RCC 7860 (cell line): ENCODE measurements around the gene IL13RA2.

Source experiments
- DNase-seq: peaks from one replicate; pipeline ENCODE4 v3.0.0-alpha.2; 2015; ENCODE audit warnings: low spot score
- FAIRE-seq: peaks from 2 replicates; lab custom pipeline; 2012; peaks lifted over from hg19 to GRCh38; lab: Jason Lieb, UNC

Gene IL13RA2, protein sequence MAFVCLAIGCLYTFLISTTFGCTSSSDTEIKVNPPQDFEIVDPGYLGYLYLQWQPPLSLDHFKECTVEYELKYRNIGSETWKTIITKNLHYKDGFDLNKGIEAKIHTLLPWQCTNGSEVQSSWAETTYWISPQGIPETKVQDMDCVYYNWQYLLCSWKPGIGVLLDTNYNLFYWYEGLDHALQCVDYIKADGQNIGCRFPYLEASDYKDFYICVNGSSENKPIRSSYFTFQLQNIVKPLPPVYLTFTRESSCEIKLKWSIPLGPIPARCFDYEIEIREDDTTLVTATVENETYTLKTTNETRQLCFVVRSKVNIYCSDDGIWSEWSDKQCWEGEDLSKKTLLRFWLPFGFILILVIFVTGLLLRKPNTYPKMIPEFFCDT

DNA sequence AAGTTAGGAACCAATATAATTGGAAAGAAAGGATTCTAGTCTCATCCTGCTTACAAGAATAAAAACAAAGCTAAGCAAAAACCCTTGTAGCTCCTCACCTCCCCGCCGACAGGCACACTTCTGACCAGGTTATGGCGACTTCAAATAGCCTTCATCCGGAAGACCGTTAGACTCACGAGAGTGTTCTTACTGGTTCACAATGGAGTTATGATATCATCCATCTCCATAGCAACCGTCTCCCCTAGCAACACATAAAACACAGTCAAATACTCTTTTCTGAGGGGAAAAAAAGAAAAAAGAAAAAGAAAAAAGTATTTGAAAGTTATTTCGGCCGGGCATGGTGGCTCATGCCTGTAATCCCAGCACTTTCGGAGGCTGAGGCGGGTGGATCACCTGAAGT is at the start of gene IL13RA2:
Gene IL13RA2, minus strand, starts transcription at position 162 of the 400 bp plus-strand sequence. CDS start 347 bp downstream, outside the sequence.
- FAIRE-seq (no peak), DNase-seq (no peak)

DNA sequence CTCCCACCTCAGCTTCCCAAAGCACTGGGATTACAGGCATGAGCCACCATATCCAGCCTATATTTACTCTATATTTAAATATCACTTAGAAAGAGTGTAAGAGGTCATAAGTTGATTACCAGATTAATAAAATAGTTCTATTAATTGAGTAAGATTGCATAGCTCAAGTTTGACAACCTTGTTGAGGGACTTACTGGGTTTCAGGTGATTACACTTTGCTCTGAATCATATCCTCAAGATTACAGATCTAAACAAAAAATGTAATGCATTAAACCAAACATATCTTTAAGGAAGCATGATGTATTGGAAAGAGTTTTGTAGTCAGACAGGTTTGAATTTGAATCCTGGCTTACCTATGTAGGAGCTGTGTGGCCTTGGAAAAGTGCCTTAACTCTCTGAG is 47.9 kb upstream of the IL13RA2 start:
- DNase-seq: no peak
- FAIRE-seq: no peak

DNA sequence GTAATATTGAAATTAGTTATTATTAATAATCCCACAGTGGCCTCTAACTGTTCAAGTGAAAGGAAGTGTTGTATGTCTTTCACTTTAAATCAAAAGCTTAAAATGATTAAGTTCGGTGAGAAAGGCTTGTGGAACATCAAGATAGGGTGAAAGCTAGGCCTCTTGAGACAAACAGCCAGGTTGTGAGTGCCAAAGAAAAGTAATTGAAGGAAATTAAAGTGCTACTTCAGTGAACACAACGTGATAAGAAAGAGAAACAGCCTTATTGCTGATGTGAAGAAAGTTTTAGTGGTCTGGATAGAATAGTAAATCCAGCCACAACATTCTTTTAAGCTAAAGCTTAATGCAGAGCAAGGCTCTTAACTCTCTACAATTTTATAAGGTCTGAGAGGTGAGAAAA is 42.6 kb upstream of the IL13RA2 start:
- no peak for FAIRE-seq
- DNase-seq: no peak

DNA sequence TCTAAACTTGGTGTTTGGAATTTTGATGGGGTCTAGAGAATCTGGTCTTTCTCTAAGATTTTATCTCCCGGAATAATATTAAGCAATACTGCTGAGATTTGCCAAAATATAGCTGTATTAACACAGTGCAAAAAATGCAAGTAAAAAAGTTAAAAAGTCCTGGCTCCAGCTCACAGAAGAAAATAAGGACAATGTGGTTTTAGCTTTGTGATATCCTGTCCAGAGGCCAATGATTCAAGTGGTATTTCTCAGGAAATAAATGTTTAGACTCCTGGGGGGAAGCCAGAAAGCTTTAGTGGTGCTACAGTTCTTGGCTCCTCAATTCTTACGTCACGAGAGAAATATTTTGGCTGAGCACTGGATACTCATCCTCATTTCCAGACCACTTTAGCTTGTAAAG is 40.9 kb upstream of the IL13RA2 start:
- no peak for FAIRE-seq

DNA sequence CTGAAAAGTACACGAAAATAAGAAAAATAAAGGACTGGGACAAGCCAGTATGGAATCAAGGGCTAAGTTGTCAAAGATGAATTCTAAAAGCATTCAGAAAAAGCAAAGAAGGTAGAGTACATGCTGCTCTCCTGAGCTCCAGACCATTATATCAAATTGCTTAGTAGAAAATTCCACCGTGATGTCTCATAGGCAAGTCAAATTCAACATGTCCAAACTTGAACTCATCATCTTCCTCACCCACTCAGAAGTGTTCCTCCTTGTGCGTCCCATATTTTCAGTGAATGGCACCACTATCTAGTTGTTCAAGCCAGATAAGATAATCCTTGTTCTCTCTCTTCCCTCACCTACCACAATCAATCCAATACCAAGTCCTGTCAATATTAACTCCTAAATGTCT is 37.5 kb upstream of the IL13RA2 start:
- FAIRE-seq (no peak), DNase-seq (no peak)

More for the DNA sequence above, 40.9 kb upstream of the IL13RA2 start:
- DNase-seq: peak; percentile 4

DNA sequence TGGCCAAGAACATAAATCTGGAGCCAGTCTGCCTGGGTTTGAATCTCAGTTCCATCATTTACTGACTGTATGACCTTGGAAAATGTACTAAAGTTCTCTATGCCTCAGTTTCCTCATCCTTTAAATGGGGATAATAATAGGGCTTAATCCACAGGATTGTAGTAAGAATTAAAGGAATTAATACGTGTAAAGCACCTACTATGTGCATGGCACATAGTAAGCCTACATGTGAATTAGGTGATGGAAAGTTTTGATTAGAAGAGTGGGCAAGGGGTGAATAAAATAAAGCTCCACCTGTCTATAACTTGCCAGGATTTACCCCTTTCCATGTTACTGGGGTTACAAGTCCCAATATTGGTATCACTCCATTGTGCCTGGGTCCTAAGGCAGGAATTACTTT is 35.8 kb upstream of the IL13RA2 start:
- no peak for FAIRE-seq

DNA sequence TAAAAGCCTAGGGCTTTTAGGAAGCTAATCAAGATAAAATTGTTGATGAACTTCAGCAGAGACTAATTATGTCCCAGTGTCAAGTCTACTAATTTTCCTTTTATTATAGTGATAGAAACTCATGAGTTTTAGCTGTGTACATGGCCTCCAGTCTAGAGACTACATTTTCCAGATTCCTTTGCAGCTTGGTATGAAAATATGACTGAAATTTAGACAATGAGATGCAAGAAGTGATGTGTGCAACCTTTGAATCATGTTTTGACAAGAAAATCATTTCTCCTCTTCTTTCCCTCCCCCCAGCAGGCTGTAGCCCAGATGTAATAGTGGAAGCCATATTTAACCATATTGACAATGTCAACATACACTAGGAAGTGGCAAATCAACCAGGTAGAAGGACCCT is 30.3 kb upstream of the IL13RA2 start:
- FAIRE-seq: no peak
- no peak for DNase-seq

More for the DNA sequence above, 35.8 kb upstream of the IL13RA2 start:
- DNase-seq: no peak

DNA sequence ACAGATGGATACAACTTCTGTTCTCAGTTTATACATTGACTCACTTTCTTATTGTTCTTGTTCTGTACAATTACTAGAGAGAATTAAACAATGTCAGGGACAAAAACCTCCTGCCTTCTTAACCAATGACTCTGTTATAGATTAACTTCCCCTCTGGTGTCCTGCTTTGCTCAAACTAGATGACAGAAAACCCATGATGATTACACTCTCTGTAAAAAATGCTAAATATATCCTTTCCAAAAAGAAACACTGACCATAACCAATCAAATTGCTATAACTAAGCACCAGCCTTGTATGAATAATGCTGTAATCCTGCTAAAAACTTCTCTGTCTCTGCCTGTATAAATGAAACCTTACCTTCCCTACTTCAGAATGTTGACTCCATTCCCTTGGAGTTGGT is 29.8 kb upstream of the IL13RA2 start:
- DNase-seq (peak; percentile 5), FAIRE-seq (no peak)

DNA sequence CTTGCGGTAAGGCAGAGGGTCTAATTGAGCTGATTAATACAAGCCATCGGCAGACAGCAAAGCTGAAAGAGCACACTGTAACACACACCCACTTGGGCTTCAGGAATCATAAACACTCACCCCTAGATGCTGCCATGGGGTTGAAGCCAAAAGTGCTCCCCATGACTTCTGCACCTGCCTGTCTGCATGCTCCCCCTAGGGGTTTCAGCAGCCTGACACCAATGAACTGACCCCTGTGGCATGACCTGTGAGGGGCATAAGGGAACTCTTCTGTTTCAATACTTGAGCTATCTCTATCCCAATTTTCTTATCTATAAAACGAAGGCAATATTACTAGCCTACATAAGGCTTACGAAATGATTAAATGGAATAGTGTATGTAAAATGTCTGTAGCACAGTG is 23.0 kb upstream of the IL13RA2 start:
- DNase-seq (no peak), FAIRE-seq (no peak)

DNA sequence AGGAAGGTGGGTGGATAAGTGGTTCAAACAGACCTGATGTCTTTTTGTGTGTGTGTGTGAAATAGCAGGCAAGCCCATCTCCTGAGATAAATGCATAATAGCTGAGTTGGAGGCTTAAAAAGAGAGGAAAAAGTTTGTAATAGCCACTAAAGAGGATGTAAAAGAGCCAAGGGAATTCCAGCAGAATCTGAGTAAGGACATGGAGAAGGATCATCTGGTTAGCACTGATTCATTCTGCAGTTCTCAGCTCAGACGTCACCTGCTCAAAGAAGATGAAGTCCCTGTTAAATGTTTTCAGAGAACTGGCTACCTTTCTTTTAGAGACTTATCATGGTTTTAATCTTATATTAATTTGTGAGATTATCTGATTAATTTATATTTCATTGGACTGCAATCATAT is 21.0 kb upstream of the IL13RA2 start:
- FAIRE-seq: no peak
- DNase-seq: no peak

DNA sequence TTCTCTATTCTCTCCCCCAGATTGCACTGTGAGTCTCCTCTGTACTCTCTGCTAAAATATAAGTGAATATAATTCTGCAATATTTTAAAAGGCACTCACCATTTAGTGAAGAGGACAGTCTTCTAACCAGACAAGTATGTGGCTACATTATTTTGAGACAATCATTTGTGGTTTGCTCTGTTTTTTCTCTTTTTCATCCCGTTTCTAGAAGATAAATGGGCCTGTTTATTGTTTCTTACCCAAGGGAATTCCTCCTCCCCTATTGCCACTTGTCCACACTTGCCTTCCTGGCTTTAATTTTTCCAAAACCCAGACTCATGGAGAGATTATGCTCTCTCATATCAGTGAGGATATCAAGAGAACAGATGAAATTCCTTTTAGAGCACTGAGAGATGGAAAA is 18.6 kb upstream of the IL13RA2 start:
- FAIRE-seq (no peak), DNase-seq (no peak)

DNA sequence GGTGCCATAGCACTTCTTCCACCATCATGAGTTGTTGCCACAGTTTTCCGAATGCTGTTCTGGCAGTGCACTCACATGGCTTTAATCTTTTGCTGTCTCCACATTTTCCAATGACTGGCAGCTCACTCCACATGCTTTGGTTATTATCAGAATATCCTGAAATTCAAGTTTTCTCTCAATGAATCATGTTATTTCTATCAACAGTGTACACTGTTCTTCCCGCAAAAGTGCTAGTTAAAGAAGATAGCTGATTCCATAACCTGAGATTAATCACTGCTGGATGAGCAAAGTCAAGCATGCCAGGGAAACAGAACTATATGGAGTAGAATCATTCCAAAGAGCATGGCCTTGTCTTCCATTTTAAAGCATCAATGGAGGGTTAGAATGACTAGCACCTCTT is 14.6 kb upstream of the IL13RA2 start:
- FAIRE-seq: no peak
- DNase-seq: no peak

DNA sequence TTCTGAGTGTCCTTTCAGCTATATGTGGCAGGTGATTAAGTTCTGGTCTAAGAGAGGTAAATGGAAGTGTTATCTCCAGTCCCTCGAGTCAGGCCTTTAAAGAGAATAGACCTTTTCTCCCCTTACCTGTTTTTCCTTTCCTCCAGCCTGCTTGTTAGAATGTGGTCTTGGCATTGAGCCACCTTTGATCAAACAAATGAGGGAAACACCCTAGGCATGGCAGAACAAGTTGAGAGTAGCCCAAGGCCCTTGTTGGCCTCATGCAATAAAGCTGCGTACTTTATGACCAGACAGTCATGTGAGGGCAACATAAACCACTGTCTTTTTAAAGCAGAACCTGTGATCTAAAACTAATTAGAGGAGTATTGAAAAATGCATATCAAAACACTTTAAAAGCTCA is 13.2 kb upstream of the IL13RA2 start:
- FAIRE-seq: no peak

DNA sequence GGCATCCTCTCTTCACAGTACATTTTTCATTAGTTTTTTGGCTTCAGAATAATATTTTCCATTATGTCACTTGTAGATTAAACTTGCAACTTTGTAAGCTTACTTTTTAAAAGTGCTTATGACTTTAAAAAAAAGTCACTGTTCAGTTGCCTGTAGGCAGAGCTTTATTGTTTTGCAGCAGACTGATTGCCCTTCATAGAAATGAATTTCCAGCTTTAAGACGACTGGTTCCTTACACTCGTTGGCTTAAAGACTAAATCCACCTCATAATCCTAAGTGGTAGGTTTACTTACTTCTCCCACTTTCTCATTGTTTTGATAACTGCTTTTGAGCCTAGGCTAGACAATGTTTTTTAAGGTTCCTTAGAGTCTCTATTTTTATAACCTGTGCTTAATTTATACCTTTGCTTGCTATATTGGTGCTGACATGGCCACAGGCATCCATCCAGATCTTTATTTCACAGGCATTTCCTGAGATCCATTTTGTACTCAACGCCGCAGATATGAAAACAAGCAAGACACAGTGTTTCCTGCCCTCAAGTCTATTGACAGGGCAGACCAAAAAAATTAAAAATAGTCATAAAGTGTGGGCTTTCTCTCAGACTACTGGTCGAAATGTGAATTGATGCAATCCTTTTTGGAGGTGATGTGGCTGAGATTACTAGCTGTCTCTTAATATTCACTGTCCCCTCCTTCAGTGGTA is 12.6 kb upstream of the IL13RA2 start:
- no peak for DNase-seq

More for the DNA sequence above, 13.2 kb upstream of the IL13RA2 start:
- DNase-seq: no peak

DNA sequence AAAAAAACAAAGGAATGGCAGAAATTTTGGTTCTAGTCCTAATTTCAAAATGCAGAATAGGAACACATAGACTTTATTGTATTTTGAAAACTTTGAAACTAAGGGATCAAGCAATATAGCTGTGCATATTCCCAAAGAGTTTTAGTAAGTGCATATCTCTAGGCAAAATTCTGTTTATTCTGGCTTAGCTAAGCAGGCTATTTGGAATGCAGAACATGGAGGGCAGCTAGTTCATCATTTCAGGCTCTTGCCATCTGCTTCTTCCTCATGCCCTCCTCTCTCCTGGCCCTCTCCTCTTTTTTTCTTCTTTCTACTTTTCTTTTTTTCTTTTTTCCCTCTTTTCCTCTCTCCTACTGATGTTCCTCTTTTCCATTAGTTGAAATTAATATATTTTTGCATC is 12.0 kb upstream of the IL13RA2 start:
- no peak for FAIRE-seq
- DNase-seq: no peak

More for the DNA sequence above, 12.6 kb upstream of the IL13RA2 start:
- FAIRE-seq: no peak

DNA sequence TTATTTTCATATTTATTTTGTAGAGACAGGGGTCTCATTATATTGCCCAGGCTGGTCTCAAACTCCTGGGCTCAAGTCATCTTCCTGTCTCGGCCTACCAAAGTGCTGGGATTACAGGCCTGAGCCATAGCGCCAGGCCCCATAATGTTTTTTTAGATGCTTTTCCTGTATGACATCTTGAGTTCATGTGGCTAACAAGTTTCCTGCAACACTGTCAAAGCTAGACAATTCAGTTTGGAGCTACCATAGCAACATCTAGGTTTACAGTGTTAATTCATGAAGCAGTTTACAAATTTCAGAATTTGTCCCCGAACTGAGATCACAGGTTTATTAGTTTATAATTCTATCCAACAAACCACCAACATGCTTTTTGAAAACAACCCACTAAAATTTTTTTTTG is 6.4 kb upstream of the IL13RA2 start:
- FAIRE-seq: no peak
- no peak for DNase-seq

DNA sequence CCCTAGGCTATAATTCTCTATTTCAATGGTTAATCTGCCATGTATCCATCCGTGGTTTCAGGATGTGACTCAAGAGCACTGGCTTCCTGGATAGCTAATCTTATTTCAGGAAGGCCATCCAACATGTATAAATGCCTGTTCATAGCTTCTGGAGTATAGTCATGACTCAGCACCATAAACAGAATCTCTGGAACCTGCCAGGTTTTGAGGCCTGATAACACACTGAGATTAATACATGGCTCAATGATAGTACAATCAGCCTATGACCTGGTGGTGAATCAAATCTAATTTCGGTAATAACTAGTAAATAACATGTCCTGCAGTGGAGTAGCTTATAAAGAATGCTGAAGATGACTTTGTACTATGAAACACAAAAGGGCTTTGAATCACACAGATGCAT is 5.7 kb upstream of the IL13RA2 start:
- peak; percentile 82 for FAIRE-seq
- peak; percentile 63 for DNase-seq

DNA sequence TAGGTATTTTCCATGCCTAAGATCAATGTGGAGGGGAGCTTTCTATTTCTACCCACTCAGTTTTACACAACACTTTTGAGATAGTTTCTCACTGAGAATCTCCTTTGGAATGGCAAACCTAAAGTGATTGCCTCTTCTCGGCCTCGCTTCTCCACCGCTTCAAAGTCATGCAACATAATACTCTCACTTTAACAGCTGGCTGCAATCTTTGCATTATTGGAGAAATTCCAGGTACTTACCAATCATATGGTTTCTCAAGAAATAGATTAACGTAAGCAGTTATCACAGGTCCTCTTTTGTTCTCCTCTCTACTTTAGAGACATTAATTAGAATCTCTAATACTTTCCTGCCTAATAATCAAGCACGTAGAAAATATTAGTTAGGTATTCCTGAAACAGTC is 3.7 kb upstream of the IL13RA2 start:
- DNase-seq: no peak
- no peak for FAIRE-seq

DNA sequence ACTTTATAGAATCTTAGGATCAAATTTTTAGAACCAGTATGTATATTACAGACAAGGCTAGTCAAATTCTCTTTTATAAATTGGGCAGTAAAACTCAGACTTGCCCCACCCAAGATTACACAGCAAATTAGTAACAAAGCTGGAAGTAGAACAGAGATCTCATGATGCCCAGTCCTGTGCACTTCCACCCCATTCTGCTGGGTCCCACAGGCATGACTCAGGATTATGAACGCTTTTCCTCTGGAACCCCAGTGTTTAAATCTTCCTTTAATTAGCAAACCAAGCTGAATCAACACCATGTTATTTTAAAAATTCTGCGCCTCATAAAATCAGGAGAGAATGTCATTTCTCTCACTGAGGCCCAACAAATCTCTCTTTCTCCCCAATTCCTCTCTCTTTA is 1.5 kb upstream of the IL13RA2 start:
- FAIRE-seq: no peak
- no peak for DNase-seq

DNA sequence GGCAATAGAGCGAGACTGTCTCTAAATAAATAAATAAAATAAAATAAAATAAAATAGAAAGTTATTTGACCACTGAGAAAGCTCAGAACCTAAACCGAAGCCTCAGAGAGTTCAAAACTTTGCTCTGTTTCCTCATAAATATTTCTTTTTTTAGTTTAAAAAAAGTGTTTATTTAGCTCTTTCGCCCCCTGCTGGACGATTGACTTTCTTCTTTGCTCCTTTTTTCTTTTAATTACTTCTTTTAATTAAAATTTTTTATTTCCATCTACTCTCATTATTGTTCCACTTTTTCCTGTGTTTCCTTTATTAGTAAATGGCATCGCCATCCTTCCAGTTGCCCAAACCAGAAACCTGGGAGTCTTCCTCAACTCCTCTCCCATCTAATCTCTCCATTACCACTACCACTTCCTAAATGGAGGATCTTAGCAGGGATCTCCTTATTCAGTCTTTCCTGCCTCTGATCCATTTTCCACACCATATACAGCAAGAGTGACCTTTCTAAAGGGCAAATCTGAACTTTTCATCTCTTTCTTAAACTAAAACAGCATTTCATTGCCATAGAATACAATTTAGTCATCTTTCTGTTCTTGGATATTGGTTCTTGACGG is 728 bp upstream of the IL13RA2 start:
- FAIRE-seq (no peak), DNase-seq (no peak)

DNA sequence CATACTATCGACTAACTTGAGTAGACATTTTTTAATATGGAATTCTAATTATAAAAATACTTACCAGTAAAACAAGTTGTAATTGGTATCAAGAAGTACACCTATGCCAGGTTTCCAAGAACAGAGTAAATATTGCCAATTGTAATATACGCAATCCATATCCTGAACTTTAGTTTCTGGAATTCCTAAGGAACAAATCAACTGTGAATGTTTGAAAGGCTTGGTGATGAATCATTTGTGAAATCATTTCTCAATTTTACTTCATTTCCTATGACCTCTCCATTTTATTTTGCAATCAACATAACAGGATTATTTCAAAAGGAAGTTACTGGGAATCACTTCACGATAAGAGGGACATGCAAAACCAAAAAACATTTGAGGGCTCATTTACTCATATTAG is 3.7 kb downstream of the IL13RA2 start:
- no peak for DNase-seq

DNA sequence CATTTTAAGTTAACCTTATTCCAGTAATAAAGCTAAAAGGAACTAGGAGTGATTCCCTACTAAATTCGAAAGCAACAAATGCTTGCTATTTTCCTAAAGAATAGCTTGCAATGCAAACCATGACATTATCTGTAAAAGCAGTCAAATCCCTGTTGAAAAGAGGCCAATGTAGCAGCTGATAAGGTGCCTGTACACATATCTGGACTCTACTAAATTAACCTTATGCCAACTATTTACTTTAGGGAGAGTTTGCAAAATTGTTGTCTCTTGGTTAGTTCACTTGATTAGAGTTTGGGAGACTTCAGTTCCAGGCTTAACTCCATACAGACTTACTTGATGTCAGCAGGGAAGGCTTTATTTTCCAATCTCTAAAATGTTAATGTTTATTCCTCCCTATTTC is 6.0 kb downstream of the IL13RA2 start:
- no peak for DNase-seq
- FAIRE-seq: no peak

More for the DNA sequence above, 3.7 kb downstream of the IL13RA2 start:
- FAIRE-seq: no peak
